ENCODE data around the gene ARRDC2.

- TF ChIP-seq CTCF (IDR thresholded peaks at IDR 0.05; ENCODE audit: insufficient read depth, low read length, poor library complexity, severe bottlenecking) = no peak
- no peak for TF ChIP-seq EZH2phosphoT487 (conservative IDR thresholded peaks at IDR 0.05; ENCODE audit: low read length)
Measured at GRCh38 chr19:18029617-18030338, 21.8 kb downstream of the ARRDC2 start.

Data from SU-DHL-6 (cell line).